A549 (cell line): ENCODE measurements around the gene SPAG7.

Experiments
- HDAC2 ChIP-seq: fragments of 200-600 bp; sonication (generic); IDR thresholded peaks from 2 replicates; pipeline ENCODE4 v1.6.1; 2016
- HMGXB4 ChIP-seq: fragments of 250-450 bp; sonication (Bioruptor Pico); IDR thresholded peaks from 2 replicates; pipeline ENCODE4 v1.5.0; 2021; ENCODE audit warnings: mild to moderate bottlenecking, moderate library complexity, borderline replicate concordance
- JUN ChIP-seq, 2 experiments: fragments of >200 bp; sonication (Bioruptor Twin); formaldehyde crosslinking; IDR thresholded peaks; 2 replicates in 1 of 2; 3 replicates in 1 of 2; pipeline ENCODE4 v1.6.1; 2016 to 2017
- PHF8 ChIP-seq: fragments of 200-600 bp; sonication (generic); IDR thresholded peaks from 2 replicates; pipeline ENCODE4 v1.6.1; 2016; ENCODE audit warnings: low read depth, mild to moderate bottlenecking, antibody characterized with exemption, moderate library complexity, borderline replicate concordance
- POLR2A ChIP-seq: IDR thresholded peaks from 2 replicates; pipeline ENCODE4 v1.6.1; 2012; ENCODE audit warnings: mild to moderate bottlenecking, low read length
- POLR2AphosphoS2 ChIP-seq: conservative IDR thresholded peaks from 2 replicates; pipeline ENCODE4 v1.6.1; 2012; ENCODE audit warnings: low read length, improper control_type of control experiment, inconsistent platforms
- REST ChIP-seq: fragments of 200-600 bp; sonication (generic); IDR thresholded peaks from 2 replicates; pipeline ENCODE4 v1.6.1; 2016; ENCODE audit warnings: antibody characterized with exemption, mild to moderate bottlenecking, moderate library complexity
- RFX5 ChIP-seq: fragments of 450-650 bp; IDR thresholded peaks from 2 replicates; pipeline ENCODE4 v1.7.1; 2014; ENCODE audit warnings: antibody characterized with exemption, mild to moderate bottlenecking, moderate library complexity
- RNF2 ChIP-seq: fragments of 200-600 bp; sonication (generic); IDR thresholded peaks from 2 replicates; pipeline ENCODE4 v1.6.1; 2016; ENCODE audit warnings: low read depth, mild to moderate bottlenecking, antibody characterized with exemption, moderate library complexity, borderline replicate concordance
- TF ChIP-seq, protein P1 (sequence below): fragments of >200 bp; sonication (Bioruptor Twin); formaldehyde crosslinking; IDR thresholded peaks from 3 replicates; pipeline ENCODE4 v1.5.1; 2016

DNA sequence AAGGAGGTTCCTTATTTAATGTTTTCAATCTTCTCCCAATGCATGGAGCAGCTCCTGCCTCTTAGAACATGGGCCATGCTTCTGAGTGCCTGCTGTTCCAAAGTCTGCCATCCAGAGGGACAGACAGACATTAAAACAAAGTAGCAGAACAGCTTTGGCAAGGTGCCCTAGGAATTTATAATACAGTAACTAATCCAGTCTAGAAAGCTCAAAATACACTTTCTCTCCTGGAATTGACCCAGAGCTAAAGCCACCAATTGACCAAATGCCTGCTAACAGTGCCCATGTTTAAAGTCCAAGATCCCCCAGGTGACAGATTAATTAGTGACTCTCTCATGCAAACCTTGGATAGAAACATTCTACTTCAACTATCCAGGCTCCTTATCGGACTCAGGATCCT lies 53.6 kb downstream of the SPAG7 start:
- TF ChIP-seq POLR2A (no peak), RFX5 (no peak), HMGXB4 (CRISPR knock-in tag) (no peak), REST (no peak), PHF8 (no peak), POLR2AphosphoS2 (no peak), JUN (IDR thresholded peaks at IDR 0.05) (no peak), RNF2 (no peak), HDAC2 (no peak)
- TF ChIP-seq, protein P1, sequence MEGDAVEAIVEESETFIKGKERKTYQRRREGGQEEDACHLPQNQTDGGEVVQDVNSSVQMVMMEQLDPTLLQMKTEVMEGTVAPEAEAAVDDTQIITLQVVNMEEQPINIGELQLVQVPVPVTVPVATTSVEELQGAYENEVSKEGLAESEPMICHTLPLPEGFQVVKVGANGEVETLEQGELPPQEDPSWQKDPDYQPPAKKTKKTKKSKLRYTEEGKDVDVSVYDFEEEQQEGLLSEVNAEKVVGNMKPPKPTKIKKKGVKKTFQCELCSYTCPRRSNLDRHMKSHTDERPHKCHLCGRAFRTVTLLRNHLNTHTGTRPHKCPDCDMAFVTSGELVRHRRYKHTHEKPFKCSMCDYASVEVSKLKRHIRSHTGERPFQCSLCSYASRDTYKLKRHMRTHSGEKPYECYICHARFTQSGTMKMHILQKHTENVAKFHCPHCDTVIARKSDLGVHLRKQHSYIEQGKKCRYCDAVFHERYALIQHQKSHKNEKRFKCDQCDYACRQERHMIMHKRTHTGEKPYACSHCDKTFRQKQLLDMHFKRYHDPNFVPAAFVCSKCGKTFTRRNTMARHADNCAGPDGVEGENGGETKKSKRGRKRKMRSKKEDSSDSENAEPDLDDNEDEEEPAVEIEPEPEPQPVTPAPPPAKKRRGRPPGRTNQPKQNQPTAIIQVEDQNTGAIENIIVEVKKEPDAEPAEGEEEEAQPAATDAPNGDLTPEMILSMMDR = no peak
